GF-D8 (cell line): ENCODE data around the gene FAM135A.
"Not testable (repeated sequence)": the region's sequence is repeated elsewhere in the genome, so short reads cannot be mapped to it uniquely, and the experiment has no call there.

Experiments
- DNase-seq: peaks from one replicate; lab custom pipeline; 2025; lab: John Stamatoyannopoulos, UW

Gene FAM135A

DNA sequence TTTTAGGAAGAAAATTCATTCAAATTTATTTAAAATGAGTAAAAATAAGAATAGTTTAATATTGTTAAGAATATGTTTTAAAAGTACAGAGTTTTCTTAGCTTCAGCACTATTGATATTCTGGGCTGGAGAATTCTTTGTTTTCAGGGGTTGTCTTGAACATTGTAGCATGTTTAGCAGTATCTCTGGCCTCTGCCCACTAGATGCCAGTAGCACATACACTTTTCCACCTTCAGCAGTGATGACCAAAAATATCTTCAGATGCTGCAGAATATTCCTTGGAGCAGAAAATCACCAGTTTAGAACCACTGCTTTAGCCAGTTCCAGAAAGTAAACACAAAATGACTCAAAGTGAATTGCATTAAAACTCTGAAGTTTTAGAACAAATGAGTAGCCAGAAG lies 134.0 kb downstream of the FAM135A start:
- no peak for DNase-seq

DNA sequence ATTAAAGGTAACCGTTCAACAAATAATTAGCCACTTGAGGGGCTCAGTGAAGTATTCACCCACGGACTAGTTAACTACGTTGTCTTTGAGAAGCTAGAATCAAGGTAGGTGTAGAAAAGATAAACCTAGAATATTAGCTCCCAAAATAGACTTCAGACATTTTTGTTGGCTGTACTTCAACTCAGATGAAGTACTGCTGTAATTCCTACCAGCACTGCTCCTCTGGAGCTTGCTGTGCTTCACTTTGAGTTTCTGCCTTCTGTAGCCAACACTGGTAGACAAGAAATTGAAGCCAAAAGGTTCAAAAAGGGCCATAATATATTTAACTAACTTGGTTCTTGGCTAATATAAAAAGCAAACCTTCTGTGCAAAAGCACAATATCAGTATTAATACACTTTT lies 134.6 kb downstream of the FAM135A start:
- no peak for DNase-seq

DNA sequence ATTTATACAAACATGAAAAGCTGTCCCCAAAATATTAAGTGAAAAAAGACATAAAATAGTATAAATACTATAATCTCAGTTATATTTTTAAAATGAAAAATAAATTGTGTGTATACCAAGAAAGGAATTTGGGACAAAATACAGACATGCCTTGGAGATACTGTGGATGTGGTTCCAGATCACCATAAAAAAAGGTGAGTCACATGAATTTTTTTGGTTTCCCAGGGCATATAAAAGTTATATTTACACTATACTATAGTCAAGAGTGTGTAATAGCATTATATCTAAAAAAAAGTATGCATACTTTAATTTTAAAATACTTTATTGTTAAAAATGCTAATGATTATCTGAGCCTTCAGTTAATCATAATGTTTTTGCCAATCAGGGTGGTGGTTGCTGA lies 136.0 kb downstream of the FAM135A start:
- DNase-seq: no peak

DNA sequence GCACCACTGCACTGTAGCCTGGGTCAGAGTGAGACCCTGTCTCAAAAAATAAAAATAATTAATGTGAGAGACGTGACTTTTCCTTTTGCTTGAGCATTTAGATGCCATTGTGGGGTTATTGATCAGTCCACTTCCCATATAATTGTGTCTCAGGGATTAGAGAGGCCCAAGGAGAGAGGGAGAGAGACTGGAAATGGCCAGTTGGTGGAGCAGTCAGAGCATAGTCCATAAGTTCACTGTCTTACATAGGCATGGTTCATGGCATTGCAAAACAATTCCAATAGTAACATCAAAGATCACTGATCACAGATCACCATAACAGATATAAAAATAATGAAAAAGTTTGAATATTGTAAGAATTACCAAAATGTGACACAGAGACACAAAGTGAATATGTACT lies 138.3 kb downstream of the FAM135A start:
- DNase-seq: no peak

DNA sequence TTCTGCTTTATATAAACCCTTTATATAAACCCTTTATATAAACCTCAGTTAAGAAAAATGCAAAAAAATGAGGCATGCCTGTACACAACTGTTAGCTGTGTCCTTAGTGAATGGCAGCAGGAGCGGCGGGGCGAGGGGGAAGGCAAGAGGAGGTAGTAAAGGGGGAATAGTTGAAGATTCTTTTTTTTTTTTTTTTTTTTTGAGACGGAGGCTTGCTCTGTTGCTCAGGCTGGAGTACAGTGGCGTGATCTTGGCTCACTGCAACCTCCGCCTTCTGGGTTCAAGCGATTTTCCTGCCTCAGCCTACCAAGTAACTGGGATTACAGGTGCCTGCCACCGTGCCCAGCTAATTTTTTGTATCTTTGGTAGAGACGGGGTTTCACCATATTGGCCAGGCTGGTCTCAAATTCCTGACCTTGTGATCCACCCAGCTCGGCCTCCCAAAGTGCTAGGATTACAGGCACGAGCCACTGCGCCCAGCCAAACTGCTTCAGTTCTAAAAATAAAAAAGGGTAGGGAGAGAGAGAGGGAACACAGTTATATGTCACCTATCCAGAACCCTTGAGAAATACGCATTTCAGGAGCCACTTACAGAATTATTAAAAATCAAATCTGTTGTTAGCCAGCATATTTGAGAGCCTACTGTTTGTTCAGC lies 139.1 kb downstream of the FAM135A start:
- DNase-seq: not testable (repeated sequence)

DNA sequence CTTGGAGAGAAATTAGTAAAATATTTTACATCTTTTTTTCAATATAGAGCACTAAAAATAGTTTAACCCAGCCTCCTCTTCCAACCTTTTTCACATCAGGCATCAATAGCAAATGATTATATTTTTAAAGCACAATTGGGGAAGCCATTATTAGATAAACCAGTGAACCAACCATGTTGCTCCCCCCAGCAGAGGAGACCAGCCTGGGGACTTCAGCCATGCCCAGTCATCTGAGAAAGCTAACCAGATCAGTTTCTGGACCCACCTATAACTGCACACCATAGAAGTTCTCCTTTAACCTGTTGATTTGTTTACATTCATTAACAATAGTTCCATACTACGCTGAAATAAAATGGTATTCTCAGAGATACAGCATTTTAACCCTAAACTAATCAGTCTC lies 139.7 kb downstream of the FAM135A start:
- DNase-seq: no peak

DNA sequence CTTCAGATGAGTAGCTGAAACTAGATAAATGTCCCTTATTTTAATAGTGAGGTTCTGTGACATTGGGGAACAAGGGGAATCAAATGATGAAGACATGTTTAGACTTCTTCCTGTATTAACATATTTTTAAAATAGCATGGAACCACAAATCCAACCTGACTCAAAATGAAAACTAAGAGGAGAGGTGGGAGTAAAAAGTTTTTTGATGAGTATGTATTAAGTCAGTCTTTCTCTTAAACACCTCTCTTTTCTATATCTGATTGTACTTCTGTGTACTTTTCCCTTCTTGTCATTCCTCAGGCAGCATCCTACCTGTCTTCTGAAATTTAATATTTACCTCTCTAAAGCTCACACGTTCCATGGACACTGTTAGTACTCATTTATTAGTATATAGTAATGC lies 144.7 kb downstream of the FAM135A start:
- DNase-seq: no peak

DNA sequence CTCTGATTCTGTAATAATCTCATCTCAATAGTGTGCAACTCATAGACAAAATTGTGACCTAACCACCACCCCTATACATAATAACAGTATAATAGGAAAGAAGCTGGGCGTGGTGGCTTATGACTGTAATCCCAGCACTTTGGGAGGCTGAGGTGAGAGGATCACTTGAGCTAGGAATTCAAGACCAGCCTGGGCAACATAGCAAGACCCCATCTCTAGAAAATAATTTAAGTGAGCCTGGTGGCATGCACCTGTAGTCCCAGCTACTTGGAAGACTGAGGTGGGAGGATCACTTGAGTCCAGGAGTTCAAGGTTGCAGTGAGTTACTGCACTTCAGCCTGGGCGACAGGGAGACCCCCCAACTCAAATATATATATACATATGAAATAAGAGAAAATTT lies 149.1 kb downstream of the FAM135A start:
- not testable (repeated sequence) for DNase-seq

DNA sequence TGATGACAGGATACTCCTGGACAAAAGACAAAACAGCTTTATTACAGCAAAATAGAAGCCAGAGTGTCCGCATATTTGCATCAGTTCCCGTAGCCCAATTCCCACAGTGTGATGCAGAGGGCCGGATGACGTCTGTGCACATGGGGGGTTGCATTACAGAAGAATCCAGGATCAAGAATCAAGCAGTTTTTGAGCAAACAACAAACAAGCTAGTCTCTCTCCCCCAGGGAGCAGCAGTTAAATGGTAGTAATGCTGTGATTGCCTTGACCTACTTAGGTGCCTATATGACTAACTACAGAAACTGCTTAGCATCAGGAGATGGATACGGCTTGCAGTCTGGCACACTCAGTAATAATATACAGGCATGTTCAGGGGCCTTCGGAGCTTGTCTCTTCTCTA lies 150.2 kb downstream of the FAM135A start:
- DNase-seq: no peak

DNA sequence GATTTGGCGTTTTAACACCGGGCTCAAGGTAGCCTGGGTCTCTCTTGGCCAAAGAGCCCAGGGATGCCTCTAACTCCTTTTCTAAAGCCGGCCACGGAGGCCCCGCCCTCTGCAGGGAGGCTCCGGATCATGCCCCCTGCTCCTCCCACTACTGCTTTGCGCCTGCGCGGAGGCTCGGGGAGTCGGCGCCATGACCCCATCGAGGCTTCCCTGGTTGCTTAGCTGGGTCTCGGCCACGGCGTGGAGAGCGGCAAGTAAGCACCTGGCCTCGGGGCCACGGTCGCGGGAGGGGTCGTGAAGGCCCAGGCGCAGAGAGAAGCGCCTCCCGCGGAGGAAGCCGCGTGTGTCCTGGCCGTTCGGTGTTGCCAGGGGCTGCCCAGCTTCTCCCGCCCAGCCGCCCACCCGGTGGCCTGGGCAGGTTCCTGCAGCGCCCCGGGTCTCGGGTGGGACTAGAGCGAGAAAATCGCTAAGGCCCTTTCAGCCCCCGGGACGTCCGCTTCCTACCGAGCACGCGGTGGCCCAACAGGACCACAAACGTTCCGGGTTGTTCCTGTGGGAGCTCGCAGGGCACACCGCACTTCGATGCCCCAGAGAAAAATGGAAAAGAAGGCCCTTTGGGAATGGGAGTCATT lies 153.6 kb downstream of the FAM135A start, which contains the start of gene SDHAF4:
SDHAF4 (plus strand) TSS at position 180 of the 632 bp plus-strand sequence; CDS start at position 191, 11 bp downstream.
- peak; percentile 56 for DNase-seq

DNA sequence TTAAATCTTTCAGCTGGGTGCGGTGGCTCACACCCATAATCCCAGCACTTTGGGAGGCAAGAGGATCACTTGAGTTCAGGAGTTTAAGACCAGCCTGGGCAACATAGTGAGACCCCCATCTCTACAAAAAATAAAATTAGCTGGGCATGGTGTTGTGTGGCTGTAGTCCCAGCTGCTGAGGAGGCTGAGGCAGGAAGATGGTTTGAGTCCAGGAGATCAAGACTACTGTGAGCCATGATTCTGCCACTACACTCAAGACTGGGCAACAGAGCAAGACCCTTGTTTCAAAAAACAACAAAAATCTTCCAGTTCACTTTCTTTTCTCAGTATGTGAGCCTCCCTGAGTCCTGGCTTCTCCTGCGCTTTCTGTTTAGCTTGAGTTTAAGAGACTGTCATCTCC lies 161.3 kb downstream of the FAM135A start:
- no peak for DNase-seq

DNA sequence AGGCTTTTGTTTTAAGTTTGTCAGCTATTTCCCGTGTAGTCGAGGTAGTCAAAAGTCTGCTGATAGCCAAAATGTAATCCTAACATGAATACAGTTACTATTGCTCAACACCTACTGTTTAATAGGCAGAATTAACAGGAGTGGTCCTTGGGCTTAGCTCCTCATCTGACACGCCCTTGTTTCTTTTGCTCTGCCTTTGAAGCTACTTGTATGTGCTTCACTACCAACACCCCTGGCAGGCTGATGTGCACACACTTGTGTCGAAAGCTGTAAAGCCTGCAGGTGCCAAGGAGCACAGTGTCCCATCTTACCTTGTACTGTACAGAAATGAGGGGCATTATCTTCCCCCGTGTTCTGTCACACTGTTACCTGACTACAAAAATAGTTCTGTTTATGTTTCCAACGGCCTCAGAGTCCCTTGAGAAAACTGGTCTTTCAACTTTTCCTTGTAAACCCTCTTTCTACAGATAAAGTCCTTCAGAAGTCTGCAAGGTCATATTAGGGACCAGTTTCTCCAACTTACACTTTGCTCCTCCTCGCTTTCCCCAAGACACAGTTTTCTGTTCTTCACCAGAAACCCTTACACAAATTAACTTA lies 162.7 kb downstream of the FAM135A start:
- DNase-seq: no peak

DNA sequence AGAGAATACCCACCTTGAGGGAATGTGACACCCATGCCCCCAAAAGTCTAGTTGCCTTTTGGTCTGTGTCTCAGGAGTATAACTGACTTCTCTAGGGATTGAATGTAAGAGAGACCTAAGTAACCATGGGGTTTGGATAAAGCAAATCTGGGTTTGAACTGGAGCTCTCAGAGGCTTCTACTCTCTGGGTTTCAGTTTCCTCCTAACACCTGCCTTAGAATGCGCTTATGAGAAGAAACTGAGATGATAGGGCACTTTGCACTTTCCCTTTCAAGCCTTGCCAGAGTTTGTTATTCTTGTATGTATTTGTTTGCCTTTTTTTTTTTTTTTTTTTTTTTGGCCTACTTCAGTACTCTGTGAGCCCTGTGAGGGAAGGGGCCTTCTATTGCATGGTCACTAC lies 172.8 kb downstream of the FAM135A start:
- DNase-seq: no peak

DNA sequence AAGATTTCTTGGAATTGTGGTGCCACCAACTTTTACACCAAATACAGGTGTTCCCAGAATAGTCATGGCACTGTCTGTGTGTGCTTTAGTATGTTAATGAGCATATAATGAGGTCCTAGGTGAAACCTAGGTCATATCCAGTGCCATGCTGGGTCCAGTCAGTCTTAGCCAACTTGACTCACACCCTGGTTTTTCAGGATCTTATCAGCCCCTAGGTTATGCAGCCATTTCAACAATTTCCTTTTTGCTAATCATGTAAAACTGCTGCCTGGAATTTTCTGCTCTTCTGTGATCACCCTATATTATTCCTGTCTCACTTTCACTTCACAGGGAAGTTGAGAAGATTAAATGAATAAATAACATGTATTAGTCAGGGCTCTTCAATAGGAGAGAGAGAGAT lies 177.1 kb downstream of the FAM135A start:
- no peak for DNase-seq

DNA sequence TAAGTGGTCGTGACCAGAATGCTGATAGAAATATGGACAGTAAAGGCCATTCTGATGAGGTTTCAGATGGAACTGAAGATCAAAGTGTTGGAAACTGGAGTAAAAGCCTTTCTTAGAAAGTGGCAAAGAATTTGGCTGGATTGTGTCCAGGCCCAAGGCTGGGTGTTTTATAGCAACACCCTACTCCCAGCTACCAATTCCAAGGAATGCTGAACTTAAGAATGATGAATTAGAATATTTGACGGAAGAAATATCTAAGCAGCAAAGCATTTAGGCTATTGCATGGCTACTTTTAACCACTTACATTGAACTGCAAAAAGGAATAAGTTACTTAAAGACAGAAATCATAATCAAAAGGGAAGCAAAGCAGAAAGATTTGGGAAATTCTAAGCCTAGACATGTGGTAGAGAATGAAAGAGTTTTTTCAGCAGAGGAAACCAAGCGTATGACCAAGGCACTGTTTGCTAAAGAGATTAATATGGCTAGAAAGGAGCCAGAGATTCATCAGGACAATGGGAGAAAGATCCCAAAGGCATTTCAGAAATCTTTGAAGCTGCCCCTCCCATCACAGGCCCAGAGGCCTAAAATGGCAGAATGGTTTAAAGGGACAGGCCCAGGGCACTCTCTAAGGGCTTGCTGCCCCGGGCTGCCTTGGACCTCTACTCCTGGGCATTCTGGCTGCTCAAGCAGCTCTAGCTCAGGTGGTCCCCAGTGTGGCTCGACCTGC lies 179.2 kb downstream of the FAM135A start:
- no peak for DNase-seq

DNA sequence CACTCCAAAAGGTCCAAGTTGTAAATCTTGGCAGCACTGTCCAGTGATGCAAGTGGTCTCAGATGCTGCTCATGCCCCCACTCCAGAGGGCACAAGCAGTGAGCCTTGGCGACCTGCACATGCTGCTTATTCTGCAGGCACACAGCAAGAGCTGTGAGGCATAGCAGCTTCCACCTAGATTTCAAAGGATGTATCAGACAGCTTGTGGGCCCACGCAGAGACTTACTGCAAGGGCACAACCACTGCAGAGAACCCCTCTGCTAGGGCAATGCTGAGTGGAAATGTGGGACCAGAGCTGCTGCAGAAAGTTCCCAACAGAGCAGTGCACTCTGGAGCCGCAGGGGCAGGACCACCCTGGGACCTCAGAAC lies 179.8 kb downstream of the FAM135A start:
- no peak for DNase-seq

DNA sequence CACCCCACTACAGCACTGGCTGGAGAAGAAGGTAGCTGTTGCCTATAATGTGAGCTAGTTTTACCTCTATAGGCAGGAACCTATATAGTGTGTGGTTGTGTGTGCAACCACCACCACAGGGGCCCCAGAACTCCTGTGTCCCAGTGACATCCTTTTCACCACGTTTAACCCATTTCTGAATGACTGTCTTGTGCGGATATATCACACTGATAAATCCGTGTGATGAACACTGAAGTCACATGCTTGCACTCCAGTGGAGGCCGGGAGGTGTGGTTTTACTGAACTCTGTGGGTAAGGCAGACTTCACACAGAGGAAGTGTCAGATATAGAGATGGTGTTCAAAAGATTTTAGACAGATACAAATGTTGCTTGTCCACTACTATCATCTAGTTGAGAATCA lies 185.9 kb downstream of the FAM135A start:
- no peak for DNase-seq

DNA sequence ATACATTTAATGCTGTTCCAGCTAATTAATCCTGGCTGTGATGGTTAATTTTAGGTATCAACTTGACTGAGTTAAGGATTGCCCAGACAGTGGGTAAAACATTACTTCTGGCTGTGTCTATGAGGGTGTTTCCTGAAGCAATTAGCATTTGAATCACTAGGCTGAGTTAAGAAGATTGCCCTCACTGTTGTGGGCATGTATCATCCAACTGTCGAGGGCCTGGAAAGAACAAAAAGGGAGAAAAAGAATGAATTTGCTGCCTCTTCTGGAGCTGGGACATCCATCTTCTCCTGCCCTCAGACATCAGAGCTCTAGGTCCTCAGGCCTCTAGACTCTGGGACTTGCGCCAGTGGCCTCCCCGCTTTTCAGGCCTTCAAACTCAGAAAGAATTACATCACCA lies 187.7 kb downstream of the FAM135A start:
- DNase-seq: no peak

DNA sequence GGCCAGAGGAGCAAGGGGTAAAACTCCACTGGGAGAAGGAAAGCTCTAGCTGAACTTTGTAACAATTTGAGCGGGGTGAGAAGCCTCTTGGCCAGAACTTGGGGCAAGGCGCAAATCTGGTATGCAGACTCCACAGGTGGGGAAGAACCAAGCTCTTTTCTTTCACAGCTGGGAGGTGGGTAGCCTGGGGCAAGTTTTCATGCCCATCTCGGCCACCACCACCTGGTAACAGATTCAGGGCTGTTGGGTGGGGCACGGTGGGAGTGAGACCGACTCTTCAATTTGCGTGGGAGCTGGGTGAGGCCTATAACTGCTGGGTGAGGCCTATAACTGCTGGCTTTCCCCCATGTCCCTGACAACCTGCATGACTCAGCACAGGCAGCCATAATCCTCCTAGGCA lies 190.9 kb downstream of the FAM135A start:
- no peak for DNase-seq

DNA sequence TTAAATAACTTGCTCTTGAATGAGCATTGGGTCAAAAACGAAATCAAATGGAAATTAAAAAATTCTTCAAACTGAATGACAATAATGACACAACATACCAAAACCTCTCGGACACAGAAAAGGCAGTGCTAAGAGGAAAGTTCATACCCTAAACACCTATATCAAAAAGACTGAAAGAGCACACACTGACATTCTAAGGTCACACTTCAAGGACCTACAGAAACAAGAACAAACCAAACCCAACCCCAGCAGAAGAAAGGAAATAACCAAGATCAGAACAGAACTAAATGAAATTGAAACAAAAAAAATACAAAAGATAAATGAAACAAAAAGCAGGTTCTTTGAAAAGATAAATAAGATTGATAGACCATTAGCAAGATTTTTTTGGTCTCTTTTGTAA lies 194.1 kb downstream of the FAM135A start:
- not testable (repeated sequence) for DNase-seq

DNA sequence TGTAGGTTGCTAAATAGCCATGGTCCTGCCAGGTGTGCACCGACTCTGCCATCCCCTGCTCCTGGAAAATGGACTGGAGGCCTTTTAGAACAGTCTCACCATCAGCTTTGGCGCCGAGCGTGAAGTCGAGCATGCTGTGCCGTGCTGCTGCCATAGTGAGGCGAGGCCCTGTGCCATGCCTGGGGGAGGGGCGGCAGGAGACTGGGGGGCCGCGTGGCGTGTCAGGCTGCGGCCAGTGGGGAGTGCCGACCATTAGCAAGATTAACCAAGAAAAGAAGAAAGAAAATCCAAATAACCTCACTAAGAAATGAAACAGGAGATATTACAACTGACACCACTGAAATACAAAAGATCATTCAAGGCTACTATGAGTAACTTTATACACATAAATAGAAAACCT lies 195.9 kb downstream of the FAM135A start:
- not testable (repeated sequence) for DNase-seq
